KBM-7 (cell line): Measurements from ENCODE around the gene KARS1.
"Not testable (repeated sequence)": the region's sequence is repeated elsewhere in the genome, so short reads cannot be mapped to it uniquely, and the experiment has no call there.

ENCODE experiments used
- DNase-seq: peaks from one replicate; pipeline ENCODE4 v3.0.0-alpha.2; 2015
- in situ Hi-C: fragments of 300-500 bp; cut with MboI; formaldehyde crosslinking; loops from 2 replicates; pipeline ENCODE4 v1.14.3; 2020; ENCODE audit warnings: low sequenced_read_pairs, low pct_unique_long_range_greater_than_20kb, mixed read lengths

The KARS1 gene

GRCh38 chr16:75591927-75592326 lies 55.5 kb downstream of the KARS1 start:
- in situ Hi-C loops, DNase-seq: not testable (repeated sequence)

- DNase-seq, result no peak
- in situ Hi-C loops, result no loop called here
Observed at GRCh38 chr16:75590920-75591843, 56.3 kb downstream of the KARS1 start.

- in situ Hi-C loops, result no loop called here
- DNase-seq, result no peak
Observed at GRCh38 chr16:75589306-75589705, 58.2 kb downstream of the KARS1 start.

GRCh38 chr16:75588716-75589115 lies 58.7 kb downstream of the KARS1 start:
- no peak for DNase-seq
- in situ Hi-C loops, result no loop called here

- DNase-seq, result no peak
- in situ Hi-C loops, result no loop called here
Observed at GRCh38 chr16:75584108-75584507, 63.4 kb downstream of the KARS1 start.

GRCh38 chr16:75579281-75579834 lies 68.1 kb downstream of the KARS1 start:
- in situ Hi-C loops, result no loop called here
- no peak for DNase-seq

- in situ Hi-C loops, result no loop called here
- no peak for DNase-seq
Observed at GRCh38 chr16:75578725-75579124, 68.7 kb downstream of the KARS1 start.

- in situ Hi-C loops, result no loop called here
Observed at GRCh38 chr16:75578212-75578611, 69.3 kb downstream of the KARS1 start.

More at GRCh38 chr16:75578212-75578611, 69.3 kb downstream of the KARS1 start:
- DNase-seq, result no peak
